ENCODE results near the gene PPP1R11.
"Not testable (repeated sequence)": the region's sequence is repeated elsewhere in the genome, so short reads cannot be mapped to it uniquely, and the experiment has no call there.

PPP1R11 gene

GRCh38 chr6:30066577-30067459 lies at the start of gene PPP1R11:
TSS of gene PPP1R11 (plus strand) at chr6:30067198. CDS start at chr6:30067411, 213 bp downstream.
- in situ Hi-C loops (cut with MboI; ENCODE audit: low sequenced_read_pairs) = no loop called here

GRCh38 chr6:30019819-30020218 lies 47.2 kb upstream of the PPP1R11 start:
- in situ Hi-C loops (cut with MboI; ENCODE audit: low sequenced_read_pairs) = loop anchor here (25.0 kb wide), 1 partner anchor 283 kb away; no protein-coding TSS in a partner anchor

- in situ Hi-C loops (cut with MboI; ENCODE audit: low sequenced_read_pairs) = loop anchor here (25.0 kb wide), 1 partner anchor 283 kb away; no protein-coding TSS in a partner anchor
Measured at GRCh38 chr6:30020626-30021025, 46.4 kb upstream of the PPP1R11 start.

- in situ Hi-C loops (cut with MboI; ENCODE audit: low sequenced_read_pairs) = loop anchor here (25.0 kb wide), 1 partner anchor 285 kb away; no protein-coding TSS in a partner anchor
Measured at GRCh38 chr6:30022189-30022588, 44.8 kb upstream of the PPP1R11 start.

- in situ Hi-C loops (cut with MboI; ENCODE audit: low sequenced_read_pairs) = loop anchor here (25.0 kb wide), 1 partner anchor 285 kb away; no protein-coding TSS in a partner anchor
Measured at GRCh38 chr6:30022712-30023111, 44.3 kb upstream of the PPP1R11 start.

- in situ Hi-C loops (cut with MboI; ENCODE audit: low sequenced_read_pairs) = no loop called here
Measured at GRCh38 chr6:30025186-30025585, 41.8 kb upstream of the PPP1R11 start.

GRCh38 chr6:30029588-30029987 lies 37.4 kb upstream of the PPP1R11 start:
- in situ Hi-C loops (cut with MboI; ENCODE audit: low sequenced_read_pairs) = no loop called here

GRCh38 chr6:30031381-30031780 lies 35.6 kb upstream of the PPP1R11 start:
- in situ Hi-C loops (cut with MboI; ENCODE audit: low sequenced_read_pairs) = no loop called here

- in situ Hi-C loops (cut with MboI; ENCODE audit: low sequenced_read_pairs) = not testable (repeated sequence)
Measured at GRCh38 chr6:30033440-30033839, 33.6 kb upstream of the PPP1R11 start.

GRCh38 chr6:30035784-30036183 lies 31.2 kb upstream of the PPP1R11 start:
- in situ Hi-C loops (cut with MboI; ENCODE audit: low sequenced_read_pairs) = no loop called here

- in situ Hi-C loops (cut with MboI; ENCODE audit: low sequenced_read_pairs) = no loop called here
Measured at GRCh38 chr6:30037182-30037788, 29.7 kb upstream of the PPP1R11 start.

GRCh38 chr6:30041221-30041620 lies 25.8 kb upstream of the PPP1R11 start:
- in situ Hi-C loops (cut with MboI; ENCODE audit: low sequenced_read_pairs) = no loop called here

GRCh38 chr6:30041821-30042220 lies 25.2 kb upstream of the PPP1R11 start:
- in situ Hi-C loops (cut with MboI; ENCODE audit: low sequenced_read_pairs) = no loop called here

GRCh38 chr6:30042476-30042875 lies 24.5 kb upstream of the PPP1R11 start:
- in situ Hi-C loops (cut with MboI; ENCODE audit: low sequenced_read_pairs) = no loop called here

- in situ Hi-C loops (cut with MboI; ENCODE audit: low sequenced_read_pairs) = no loop called here
Measured at GRCh38 chr6:30042914-30043313, 24.1 kb upstream of the PPP1R11 start.

GRCh38 chr6:30043744-30044143 lies 23.3 kb upstream of the PPP1R11 start:
- in situ Hi-C loops (cut with MboI; ENCODE audit: low sequenced_read_pairs) = no loop called here

GRCh38 chr6:30044630-30045029 lies 22.4 kb upstream of the PPP1R11 start:
- in situ Hi-C loops (cut with MboI; ENCODE audit: low sequenced_read_pairs) = no loop called here

- in situ Hi-C loops (cut with MboI; ENCODE audit: low sequenced_read_pairs) = no loop called here
Measured at GRCh38 chr6:30047220-30047619, 19.8 kb upstream of the PPP1R11 start.

- in situ Hi-C loops (cut with MboI; ENCODE audit: low sequenced_read_pairs) = no loop called here
Measured at GRCh38 chr6:30053682-30054081, 13.3 kb upstream of the PPP1R11 start.

- in situ Hi-C loops (cut with MboI; ENCODE audit: low sequenced_read_pairs) = no loop called here
Measured at GRCh38 chr6:30055513-30055912, 11.5 kb upstream of the PPP1R11 start.

GRCh38 chr6:30060606-30061091 lies 6.3 kb upstream of the PPP1R11 start:
- in situ Hi-C loops (cut with MboI; ENCODE audit: low sequenced_read_pairs) = no loop called here
